MCF 10A (cell line): ENCODE data around the gene SPIN3. TPM values are rescaled to one million over a fixed set of nuclear protein-coding genes. Genes with fewer than 3 reads are reported as not detected.

ENCODE experiments used
- BruUV-seq: library from RNA; stranded (reverse); fragments of 400-500 nt; replicated peaks from 2 replicates; lab custom pipeline; 2021; lab: Mats Ljungman, UMichigan
- CTCF ChIA-PET: fragments of 300-600 bp; sonication (Branson Sonifier 250); formaldehyde crosslinking; extraction: SDS; loops from one replicate; lab custom pipeline; 2021; ENCODE audit warnings: antibody characterized with exemption, inconsistent platforms; lab: Yijun Ruan, JAX
- POLR2A ChIA-PET: fragments of 300-600, 350-650 bp; sonication (Branson Sonifier 250); formaldehyde crosslinking; extraction: SDS; loops from one replicate; lab custom pipeline; 2020; ENCODE audit warnings: antibody characterized with exemption, inconsistent platforms; lab: Yijun Ruan, JAX
- DNase-seq: peaks from one replicate; pipeline ENCODE4 v3.0.0-alpha.2; 2018; ENCODE audit not compliant: unreplicated experiment
- H3K27ac Mint-ChIP-seq: one replicate; pipeline ENCODE4 v1.8.0; 2022; ENCODE audit warnings: mild to moderate bottlenecking, low read depth, mixed read lengths; ENCODE audit not compliant: unreplicated experiment
- H3K27me3 Mint-ChIP-seq: one replicate; pipeline ENCODE4 v1.8.0; 2022; ENCODE audit warnings: mixed read lengths; ENCODE audit not compliant: insufficient read depth, unreplicated experiment
- H3K36me3 Mint-ChIP-seq: one replicate; pipeline ENCODE4 v1.8.0; 2022; ENCODE audit warnings: mild to moderate bottlenecking, moderate library complexity, mixed read lengths; ENCODE audit not compliant: insufficient read depth, unreplicated experiment
- H3K4me1 Mint-ChIP-seq: one replicate; pipeline ENCODE4 v1.8.0; 2022; ENCODE audit warnings: mixed read lengths; ENCODE audit not compliant: insufficient read depth, unreplicated experiment
- H3K4me3 Mint-ChIP-seq: one replicate; pipeline ENCODE4 v1.8.0; 2022; ENCODE audit warnings: mild to moderate bottlenecking, moderate library complexity, mixed read lengths; ENCODE audit not compliant: unreplicated experiment
- H3K9me3 Mint-ChIP-seq: one replicate; pipeline ENCODE4 v1.8.0; 2022; ENCODE audit warnings: mixed read lengths; ENCODE audit not compliant: unreplicated experiment
- CTCF ChIP-seq: fragments of 200-600 bp; IDR thresholded peaks from one replicate; pipeline ENCODE4 v1.8.0; 2022; ENCODE audit warnings: antibody characterized with exemption, mild to moderate bottlenecking; ENCODE audit not compliant: unreplicated experiment
- intact Hi-C: fragments of 100-400 bp; cut with micrococcal nuclease; formaldehyde crosslinking; loops from 2 replicates; pipeline ENCODE4 v1.14.1; 2022
- total RNA-seq: library from RNA; stranded (reverse); gene quantifications from 2 replicates; pipeline ENCODE4 v1.2.3, GENCODE V29; 2022

The SPIN3 gene
- total RNA-seq, 1 experiment from 2014 or later = 22.5 TPM

GRCh38 chrX:56974408-56974807 is 20.9 kb downstream of the SPIN3 start:
- CTCF ChIA-PET = interaction anchor here (1.0 kb wide), 1 partner anchor 170 kb away, joined by 3 read pairs; no protein-coding TSS in a partner anchor
- no TSS peak for BruUV-seq
- Mint-ChIP-seq H3K4me1 (no peaks in the 10 kb centered on the region), H3K27me3 (peaks cover 53% of the 10 kb centered on the region), H3K27ac (no peak overlapping the region), H3K4me3 (no peak overlapping the region), H3K36me3 (peaks cover 18% of the 10 kb centered on the region), H3K9me3 (no peaks in the 10 kb centered on the region)
- intact Hi-C loops = no loop called here
- no peak for DNase-seq
- POLR2A ChIA-PET = no interaction called here
- no peak for TF ChIP-seq CTCF

GRCh38 chrX:56969559-56969958 is 25.8 kb downstream of the SPIN3 start:
- Mint-ChIP-seq H3K4me3 (no peak overlapping the region), H3K36me3 (peaks cover 13% of the 10 kb centered on the region), H3K27ac (no peak overlapping the region), H3K4me1 (no peaks in the 10 kb centered on the region), H3K9me3 (no peaks in the 10 kb centered on the region), H3K27me3 (peaks cover 36% of the 10 kb centered on the region)
- TF ChIP-seq CTCF = no peak
- intact Hi-C loops = no loop called here
- no peak for DNase-seq
- POLR2A ChIA-PET = interaction anchor here (0.7 to 1.2 kb wide), 2 partner anchors 16 to 72 kb away, joined by 3 read pairs; no protein-coding TSS in a partner anchor
- no TSS peak for BruUV-seq
- CTCF ChIA-PET = interaction anchor here (1.7 kb wide), 1 partner anchor 9 kb away, joined by 5 read pairs; no protein-coding TSS in a partner anchor

- ChIA-PET CTCF (interaction anchor here (1.7 kb wide), 1 partner anchor 10 kb away, joined by 5 read pairs; no protein-coding TSS in a partner anchor), POLR2A (no interaction called here)
- no peak for DNase-seq
- Mint-ChIP-seq H3K4me1 (no peaks in the 10 kb centered on the region), H3K27ac (no peak overlapping the region), H3K27me3 (peaks cover 30% of the 10 kb centered on the region), H3K9me3 (no peaks in the 10 kb centered on the region), H3K4me3 (no peak overlapping the region), H3K36me3 (peaks cover 16% of the 10 kb centered on the region)
- intact Hi-C loops = no loop called here
- no TSS peak for BruUV-seq
- no peak for TF ChIP-seq CTCF
These were observed 26.4 kb downstream of the SPIN3 start for GRCh38 chrX:56968980-56969379.

GRCh38 chrX:56963377-56963776 is 32.0 kb downstream of the SPIN3 start:
- H3K27ac Mint-ChIP-seq = no peak overlapping the region
- no peaks in the 10 kb centered on the region for H3K4me1 Mint-ChIP-seq
- CTCF ChIA-PET = no interaction called here
- H3K27me3 Mint-ChIP-seq = peaks cover 47% of the 10 kb centered on the region
- no peak for TF ChIP-seq CTCF
- H3K9me3 Mint-ChIP-seq = no peaks in the 10 kb centered on the region
- no peak overlapping the region for H3K4me3 Mint-ChIP-seq
- POLR2A ChIA-PET = no interaction called here
- DNase-seq = no peak
- no TSS peak for BruUV-seq
- intact Hi-C loops = no loop called here
- H3K36me3 Mint-ChIP-seq = peaks cover 18% of the 10 kb centered on the region
